Measurements from ENCODE around the gene CLPTM1. TPM values are rescaled to one million over a fixed set of nuclear protein-coding genes. Genes with fewer than 3 reads are reported as not detected.

Gene CLPTM1
- total RNA-seq, 1 experiment from 2014 or later, result 102 TPM

DNA sequence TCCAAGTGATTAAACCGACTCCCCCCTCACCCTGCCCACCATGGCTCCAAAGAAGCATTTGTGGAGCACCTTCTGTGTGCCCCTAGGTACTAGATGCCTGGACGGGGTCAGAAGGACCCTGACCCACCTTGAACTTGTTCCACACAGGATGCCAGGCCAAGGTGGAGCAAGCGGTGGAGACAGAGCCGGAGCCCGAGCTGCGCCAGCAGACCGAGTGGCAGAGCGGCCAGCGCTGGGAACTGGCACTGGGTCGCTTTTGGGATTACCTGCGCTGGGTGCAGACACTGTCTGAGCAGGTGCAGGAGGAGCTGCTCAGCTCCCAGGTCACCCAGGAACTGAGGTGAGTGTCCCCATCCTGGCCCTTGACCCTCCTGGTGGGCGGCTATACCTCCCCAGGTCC lies 47.6 kb upstream of the CLPTM1 start:
- no peaks in the 10 kb centered on the region for H3K9me2 ChIP-seq (ENCODE audit: insufficient read depth)
- H4K20me1 ChIP-seq (ENCODE audit: insufficient read depth), result no peaks in the 10 kb centered on the region
- ATAC-seq, result no peak
- H3K9me3 ChIP-seq (ENCODE audit: control insufficient read depth in 1 of 2, insufficient read depth in 1 of 2, low read depth in 1 of 2, low read length in 2 of 2), result no peaks in the 10 kb centered on the region
- H3K9ac ChIP-seq (ENCODE audit: low read length), result no peak overlapping the region
- no peak overlapping the region for H2AFZ ChIP-seq (ENCODE audit: low read depth, low read length, poor library complexity, severe bottlenecking)
- TF ChIP-seq TCF7L2 (IDR thresholded peaks at IDR 0.05; ENCODE audit: borderline replicate concordance, extremely low read depth, insufficient read depth, insufficient read length), result no peak
- TF ChIP-seq, protein P1, sequence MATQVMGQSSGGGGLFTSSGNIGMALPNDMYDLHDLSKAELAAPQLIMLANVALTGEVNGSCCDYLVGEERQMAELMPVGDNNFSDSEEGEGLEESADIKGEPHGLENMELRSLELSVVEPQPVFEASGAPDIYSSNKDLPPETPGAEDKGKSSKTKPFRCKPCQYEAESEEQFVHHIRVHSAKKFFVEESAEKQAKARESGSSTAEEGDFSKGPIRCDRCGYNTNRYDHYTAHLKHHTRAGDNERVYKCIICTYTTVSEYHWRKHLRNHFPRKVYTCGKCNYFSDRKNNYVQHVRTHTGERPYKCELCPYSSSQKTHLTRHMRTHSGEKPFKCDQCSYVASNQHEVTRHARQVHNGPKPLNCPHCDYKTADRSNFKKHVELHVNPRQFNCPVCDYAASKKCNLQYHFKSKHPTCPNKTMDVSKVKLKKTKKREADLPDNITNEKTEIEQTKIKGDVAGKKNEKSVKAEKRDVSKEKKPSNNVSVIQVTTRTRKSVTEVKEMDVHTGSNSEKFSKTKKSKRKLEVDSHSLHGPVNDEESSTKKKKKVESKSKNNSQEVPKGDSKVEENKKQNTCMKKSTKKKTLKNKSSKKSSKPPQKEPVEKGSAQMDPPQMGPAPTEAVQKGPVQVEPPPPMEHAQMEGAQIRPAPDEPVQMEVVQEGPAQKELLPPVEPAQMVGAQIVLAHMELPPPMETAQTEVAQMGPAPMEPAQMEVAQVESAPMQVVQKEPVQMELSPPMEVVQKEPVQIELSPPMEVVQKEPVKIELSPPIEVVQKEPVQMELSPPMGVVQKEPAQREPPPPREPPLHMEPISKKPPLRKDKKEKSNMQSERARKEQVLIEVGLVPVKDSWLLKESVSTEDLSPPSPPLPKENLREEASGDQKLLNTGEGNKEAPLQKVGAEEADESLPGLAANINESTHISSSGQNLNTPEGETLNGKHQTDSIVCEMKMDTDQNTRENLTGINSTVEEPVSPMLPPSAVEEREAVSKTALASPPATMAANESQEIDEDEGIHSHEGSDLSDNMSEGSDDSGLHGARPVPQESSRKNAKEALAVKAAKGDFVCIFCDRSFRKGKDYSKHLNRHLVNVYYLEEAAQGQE (IDR thresholded peaks at IDR 0.05; ENCODE audit: low read depth), result no peak
- TF ChIP-seq, protein P2, sequence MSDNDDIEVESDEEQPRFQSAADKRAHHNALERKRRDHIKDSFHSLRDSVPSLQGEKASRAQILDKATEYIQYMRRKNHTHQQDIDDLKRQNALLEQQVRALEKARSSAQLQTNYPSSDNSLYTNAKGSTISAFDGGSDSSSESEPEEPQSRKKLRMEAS (IDR thresholded peaks at IDR 0.05), result no peak
- TF ChIP-seq, protein P3, sequence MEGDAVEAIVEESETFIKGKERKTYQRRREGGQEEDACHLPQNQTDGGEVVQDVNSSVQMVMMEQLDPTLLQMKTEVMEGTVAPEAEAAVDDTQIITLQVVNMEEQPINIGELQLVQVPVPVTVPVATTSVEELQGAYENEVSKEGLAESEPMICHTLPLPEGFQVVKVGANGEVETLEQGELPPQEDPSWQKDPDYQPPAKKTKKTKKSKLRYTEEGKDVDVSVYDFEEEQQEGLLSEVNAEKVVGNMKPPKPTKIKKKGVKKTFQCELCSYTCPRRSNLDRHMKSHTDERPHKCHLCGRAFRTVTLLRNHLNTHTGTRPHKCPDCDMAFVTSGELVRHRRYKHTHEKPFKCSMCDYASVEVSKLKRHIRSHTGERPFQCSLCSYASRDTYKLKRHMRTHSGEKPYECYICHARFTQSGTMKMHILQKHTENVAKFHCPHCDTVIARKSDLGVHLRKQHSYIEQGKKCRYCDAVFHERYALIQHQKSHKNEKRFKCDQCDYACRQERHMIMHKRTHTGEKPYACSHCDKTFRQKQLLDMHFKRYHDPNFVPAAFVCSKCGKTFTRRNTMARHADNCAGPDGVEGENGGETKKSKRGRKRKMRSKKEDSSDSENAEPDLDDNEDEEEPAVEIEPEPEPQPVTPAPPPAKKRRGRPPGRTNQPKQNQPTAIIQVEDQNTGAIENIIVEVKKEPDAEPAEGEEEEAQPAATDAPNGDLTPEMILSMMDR (IDR thresholded peaks at IDR 0.05 in 2 of 3, conservative IDR thresholded peaks at IDR 0.05 in 1 of 3; ENCODE audit: borderline replicate concordance in 1 of 3, insufficient read depth in 1 of 3, low read depth in 2 of 3, low read length in 2 of 3), result no peak
- TF ChIP-seq, protein P4, sequence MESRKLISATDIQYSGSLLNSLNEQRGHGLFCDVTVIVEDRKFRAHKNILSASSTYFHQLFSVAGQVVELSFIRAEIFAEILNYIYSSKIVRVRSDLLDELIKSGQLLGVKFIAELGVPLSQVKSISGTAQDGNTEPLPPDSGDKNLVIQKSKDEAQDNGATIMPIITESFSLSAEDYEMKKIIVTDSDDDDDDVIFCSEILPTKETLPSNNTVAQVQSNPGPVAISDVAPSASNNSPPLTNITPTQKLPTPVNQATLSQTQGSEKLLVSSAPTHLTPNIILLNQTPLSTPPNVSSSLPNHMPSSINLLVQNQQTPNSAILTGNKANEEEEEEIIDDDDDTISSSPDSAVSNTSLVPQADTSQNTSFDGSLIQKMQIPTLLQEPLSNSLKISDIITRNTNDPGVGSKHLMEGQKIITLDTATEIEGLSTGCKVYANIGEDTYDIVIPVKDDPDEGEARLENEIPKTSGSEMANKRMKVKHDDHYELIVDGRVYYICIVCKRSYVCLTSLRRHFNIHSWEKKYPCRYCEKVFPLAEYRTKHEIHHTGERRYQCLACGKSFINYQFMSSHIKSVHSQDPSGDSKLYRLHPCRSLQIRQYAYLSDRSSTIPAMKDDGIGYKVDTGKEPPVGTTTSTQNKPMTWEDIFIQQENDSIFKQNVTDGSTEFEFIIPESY (IDR thresholded peaks at IDR 0.05; ENCODE audit: extremely low read depth, insufficient replicate concordance, low read length), result no peak
- no peak for TF ChIP-seq RAD21 (IDR thresholded peaks at IDR 0.05; ENCODE audit: low read depth)
- no peak for TF ChIP-seq ELF1 (IDR thresholded peaks at IDR 0.05; ENCODE audit: borderline replicate concordance, low read depth)
- TF ChIP-seq, protein P5, sequence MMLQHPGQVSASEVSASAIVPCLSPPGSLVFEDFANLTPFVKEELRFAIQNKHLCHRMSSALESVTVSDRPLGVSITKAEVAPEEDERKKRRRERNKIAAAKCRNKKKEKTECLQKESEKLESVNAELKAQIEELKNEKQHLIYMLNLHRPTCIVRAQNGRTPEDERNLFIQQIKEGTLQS (IDR thresholded peaks at IDR 0.05), result no peak
- no peak for TF ChIP-seq EGR1 (IDR thresholded peaks at IDR 0.05; ENCODE audit: low read depth)
- TF ChIP-seq EZH2 (IDR thresholded peaks at IDR 0.05), result no peak
- no peak for TF ChIP-seq JUND (IDR thresholded peaks at IDR 0.05)
- CTCF ChIA-PET, result interaction anchor here (1.1 kb wide), 1 partner anchor 44 kb away, joined by 3 read pairs; no protein-coding TSS in a partner anchor
- DNase-seq (ENCODE audit: low read depth, low spot score), result no peak
- H3K27me3 ChIP-seq (ENCODE audit: insufficient read depth, low read length), result no peaks in the 10 kb centered on the region
- H3K27ac ChIP-seq (ENCODE audit: low read depth, low read length), result no peak overlapping the region
- H3K4me2 ChIP-seq (ENCODE audit: low read length), result no peak overlapping the region
- POLR2A ChIA-PET, result no interaction called here
- H3K79me2 ChIP-seq (ENCODE audit: insufficient read depth, low read length), result no peaks in the 10 kb centered on the region
- BruUV-seq (replicated peaks), result no TSS peak
- peaks cover 2 to 8% of the 10 kb centered on the region in 2 experiments; a peak in 2 of 4 replicates for H3K36me3 ChIP-seq (ENCODE audit: control insufficient read depth in 1 of 2, insufficient read depth in 2 of 2, low read length in 2 of 2)
- RAD21 ChIA-PET (ENCODE audit: low non-redundant PET in 1 of 2, low total read pairs in 2 of 2, uncharacterized antibody in 2 of 2, unreplicated experiment in 2 of 2), result no interaction called here
- intact Hi-C loops (cut with micrococcal nuclease), result no loop called here
- H3K4me3 ChIP-seq (replicated peaks in 1 of 2; ENCODE audit: low read depth in 1 of 2, low read length in 2 of 2), result no peak overlapping the region
- H3K4me1 ChIP-seq (ENCODE audit: control insufficient read depth in 1 of 2, insufficient read depth in 2 of 2, low read length in 2 of 2), result peaks cover 20 to 52% of the 10 kb centered on the region in 2 experiments
